ENCODE measurements around the gene GLOD4.

DNA sequence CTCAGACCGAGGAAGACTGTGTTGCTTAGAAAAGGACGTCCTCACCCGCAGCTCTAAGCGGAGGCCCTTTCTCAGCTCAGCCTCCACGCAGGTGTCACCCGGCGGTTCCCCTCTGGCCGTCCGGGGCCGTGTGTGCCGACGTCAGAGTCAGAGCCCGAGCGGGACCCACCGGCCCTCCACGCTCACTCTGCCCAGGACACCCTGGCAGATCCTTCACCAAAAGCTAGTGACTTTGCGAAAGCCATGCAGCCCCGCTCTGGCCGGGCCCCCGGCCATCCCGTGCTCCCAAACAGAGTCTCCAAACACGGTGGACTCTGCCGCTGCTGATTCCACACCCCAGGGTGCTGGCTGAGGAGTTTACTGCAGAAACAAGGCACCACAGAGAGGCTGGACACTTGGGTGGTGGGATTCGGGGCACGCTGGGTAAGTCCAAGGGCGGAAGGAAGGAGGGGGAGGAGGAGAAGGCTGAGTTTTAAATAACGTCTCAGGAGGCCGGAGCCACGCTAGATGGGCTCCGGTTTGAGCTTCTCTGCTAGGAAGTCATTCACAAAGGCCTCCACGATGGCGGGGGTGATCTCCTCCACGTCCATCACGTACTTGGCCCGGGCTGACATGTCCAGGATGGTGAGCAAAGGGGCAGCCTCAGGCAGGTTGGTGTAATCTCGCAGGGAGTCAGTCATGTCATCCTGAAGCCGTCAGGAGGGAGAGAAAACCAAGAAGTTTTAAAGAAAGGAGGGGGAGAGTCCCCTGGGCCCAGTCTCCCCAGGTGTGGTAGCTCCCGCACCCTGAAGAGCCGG lies 18.6 kb upstream of the GLOD4 start:
- TF ChIP-seq, protein P1, sequence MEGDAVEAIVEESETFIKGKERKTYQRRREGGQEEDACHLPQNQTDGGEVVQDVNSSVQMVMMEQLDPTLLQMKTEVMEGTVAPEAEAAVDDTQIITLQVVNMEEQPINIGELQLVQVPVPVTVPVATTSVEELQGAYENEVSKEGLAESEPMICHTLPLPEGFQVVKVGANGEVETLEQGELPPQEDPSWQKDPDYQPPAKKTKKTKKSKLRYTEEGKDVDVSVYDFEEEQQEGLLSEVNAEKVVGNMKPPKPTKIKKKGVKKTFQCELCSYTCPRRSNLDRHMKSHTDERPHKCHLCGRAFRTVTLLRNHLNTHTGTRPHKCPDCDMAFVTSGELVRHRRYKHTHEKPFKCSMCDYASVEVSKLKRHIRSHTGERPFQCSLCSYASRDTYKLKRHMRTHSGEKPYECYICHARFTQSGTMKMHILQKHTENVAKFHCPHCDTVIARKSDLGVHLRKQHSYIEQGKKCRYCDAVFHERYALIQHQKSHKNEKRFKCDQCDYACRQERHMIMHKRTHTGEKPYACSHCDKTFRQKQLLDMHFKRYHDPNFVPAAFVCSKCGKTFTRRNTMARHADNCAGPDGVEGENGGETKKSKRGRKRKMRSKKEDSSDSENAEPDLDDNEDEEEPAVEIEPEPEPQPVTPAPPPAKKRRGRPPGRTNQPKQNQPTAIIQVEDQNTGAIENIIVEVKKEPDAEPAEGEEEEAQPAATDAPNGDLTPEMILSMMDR (IDR thresholded peaks at IDR 0.05): no peak
- no peak for TF ChIP-seq POLR2A (IDR thresholded peaks at IDR 0.05)
